Muscle of leg (tissue), 11 donors: ENCODE data around the gene UNC45A. TPM values are rescaled to one million over a fixed set of nuclear protein-coding genes. Genes with fewer than 3 reads are reported as not detected.
A peak's percentile ranks its signal among the peaks of the same experiment; 100 is the strongest.

Source experiments
- DNase-seq: peaks from one replicate; pipeline ENCODE4 v3.0.0; 2013
- H3K27ac ChIP-seq: one replicate; pipeline ENCODE4 v1.5.1; 2013; ENCODE audit warnings: mild to moderate bottlenecking, low read length, control low read depth
- H3K27me3 ChIP-seq: one replicate; pipeline ENCODE4 v1.6.1; 2013; ENCODE audit warnings: low read length; ENCODE audit not compliant: control insufficient read depth, insufficient read depth
- H3K36me3 ChIP-seq: one replicate; pipeline ENCODE4 v1.6.1; 2013; ENCODE audit warnings: low read length; ENCODE audit not compliant: control insufficient read depth, insufficient read depth
- H3K4me1 ChIP-seq: one replicate; pipeline ENCODE4 v1.6.1; 2013; ENCODE audit warnings: low read length; ENCODE audit not compliant: control insufficient read depth, insufficient read depth
- H3K4me3 ChIP-seq: one replicate; pipeline ENCODE4 v1.5.1; 2013; ENCODE audit warnings: low read length, control low read depth
- H3K9me3 ChIP-seq: replicated peaks from 2 replicates; pipeline ENCODE4 v1.6.1; 2013; ENCODE audit warnings: low read depth, low read length; ENCODE audit not compliant: control insufficient read depth
- WGBS: methylation state at CpG from one replicate; pipeline ENCODE4 v1.1.5; 2013; ENCODE audit warnings: missing lambda C conversion rate; ENCODE audit not compliant: insufficient coverage; 5-methylcytosine and 5-hydroxymethylcytosine counted together
- polyA plus RNA-seq, 8 donors: library from polyadenylated mRNA; unstranded; fragments of 120-200 nt; gene quantifications; one replicate each; pipeline versions ENCODE4 v1.2.1 to v1.2.3, GENCODE V29; 2013; ENCODE audit warnings: inconsistent platforms in 1 of 8, low replicate concordance in 1 of 8; ENCODE audit not compliant: insufficient read length in 8 of 8, insufficient read depth in 1 of 8
- total RNA-seq: library from RNA; stranded (reverse); fragments of 120-200 nt; gene quantifications from one replicate; pipeline ENCODE4 v1.2.4, GENCODE V29; 2013

The UNC45A gene
- total and polyA plus RNA-seq, 9 donors = 22.7 to 39.9 (median 29.4) TPM

- Histone ChIP-seq H3K36me3 (peaks cover 18% of the 10 kb centered on the region), H3K27ac (no peak overlapping the region), H3K4me1 (no peaks in the 10 kb centered on the region), H3K27me3 (no peaks in the 10 kb centered on the region), H3K4me3 (no peak overlapping the region), H3K9me3 (no peaks in the 10 kb centered on the region)
- DNase-seq = no peak
- 87% methylated on average over 4 of the region's 11 CpGs for WGBS
Measured at GRCh38 chr15:90986790-90987507, 51.9 kb downstream of the UNC45A start.

- Histone ChIP-seq H3K36me3 (peaks cover 18% of the 10 kb centered on the region), H3K27ac (no peak overlapping the region), H3K4me3 (no peak overlapping the region), H3K4me1 (no peaks in the 10 kb centered on the region), H3K27me3 (no peaks in the 10 kb centered on the region), H3K9me3 (no peaks in the 10 kb centered on the region)
- no peak for DNase-seq
- 77% methylated on average over 5 of the region's 7 CpGs for WGBS
Measured at GRCh38 chr15:90987561-90988141, 52.6 kb downstream of the UNC45A start.

- WGBS = 56% methylated on average over 6 of the region's 6 CpGs
- Histone ChIP-seq H3K4me3 (no peak overlapping the region), H3K36me3 (peaks cover 14% of the 10 kb centered on the region), H3K9me3 (no peaks in the 10 kb centered on the region), H3K27me3 (no peaks in the 10 kb centered on the region), H3K27ac (no peak overlapping the region), H3K4me1 (peaks cover 2% of the 10 kb centered on the region)
- DNase-seq = no peak
Measured at GRCh38 chr15:90988296-90988695, 53.2 kb downstream of the UNC45A start.

GRCh38 chr15:90989040-90989768, 54.1 kb downstream of the UNC45A start:
- H3K4me3 ChIP-seq = no peak overlapping the region
- peaks cover 5% of the 10 kb centered on the region for H3K36me3 ChIP-seq
- WGBS = 85% methylated on average over 4 of the region's 7 CpGs
- no peak for DNase-seq
- no peak overlapping the region for H3K27ac ChIP-seq
- H3K27me3 ChIP-seq = no peaks in the 10 kb centered on the region
- peaks cover 7% of the 10 kb centered on the region for H3K4me1 ChIP-seq
- H3K9me3 ChIP-seq = no peaks in the 10 kb centered on the region

GRCh38 chr15:90990446-90990845, 55.4 kb downstream of the UNC45A start:
- Histone ChIP-seq H3K4me1 (peaks cover 7% of the 10 kb centered on the region), H3K4me3 (no peak overlapping the region), H3K36me3 (no peaks in the 10 kb centered on the region), H3K27ac (no peak overlapping the region), H3K27me3 (no peaks in the 10 kb centered on the region), H3K9me3 (no peaks in the 10 kb centered on the region)
- DNase-seq = no peak
- WGBS = 100% methylated on average over 3 of the region's 4 CpGs

- DNase-seq = no peak
- H3K27me3 ChIP-seq = no peaks in the 10 kb centered on the region
- 86% methylated on average over 6 of the region's 6 CpGs for WGBS
- no peak overlapping the region for H3K4me3 ChIP-seq
- no peak overlapping the region for H3K27ac ChIP-seq
- no peaks in the 10 kb centered on the region for H3K9me3 ChIP-seq
- peaks cover 7% of the 10 kb centered on the region for H3K4me1 ChIP-seq
- no peaks in the 10 kb centered on the region for H3K36me3 ChIP-seq
Measured at GRCh38 chr15:90991587-90992285, 56.7 kb downstream of the UNC45A start.

- no peaks in the 10 kb centered on the region for H3K27me3 ChIP-seq
- H3K4me3 ChIP-seq = peak overlapping the region; percentile 99
- H3K4me1 ChIP-seq = peaks cover 7% of the 10 kb centered on the region
- H3K27ac ChIP-seq = peak overlapping the region; percentile 93
- H3K9me3 ChIP-seq = no peaks in the 10 kb centered on the region
- under 1% methylated on average over 49 of the region's 50 CpGs for whole genome bisulfite sequencing
- peaks cover 16% of the 10 kb centered on the region for H3K36me3 ChIP-seq
- DNase-seq = no peak
Measured at GRCh38 chr15:90994059-90994416, 59.0 kb downstream of the UNC45A start.

GRCh38 chr15:90994417-90995311, 59.6 kb downstream of the UNC45A start, which contains the start of gene PRC1:
Gene PRC1 (minus strand): TSS chr15:90994535. CDS start chr15:90994417, 118 bp downstream.
- 0% methylated on average over 67 of the region's 75 CpGs for WGBS
- no peaks in the 10 kb centered on the region for H3K9me3 ChIP-seq
- no peaks in the 10 kb centered on the region for H3K27me3 ChIP-seq
- peak within 1 kb of the TSS; percentile 93 for H3K27ac ChIP-seq
- peaks cover 7% of the 10 kb centered on the region for H3K4me1 ChIP-seq
- DNase-seq = peak; percentile 99
- peaks cover 22% of the 10 kb centered on the region for H3K36me3 ChIP-seq
- peak within 1 kb of the TSS; percentile 99 for H3K4me3 ChIP-seq

- no peak for DNase-seq
- no peak overlapping the region for H3K27ac ChIP-seq
- H3K4me1 ChIP-seq = no peaks in the 10 kb centered on the region
- no peaks in the 10 kb centered on the region for H3K9me3 ChIP-seq
- H3K4me3 ChIP-seq = no peak overlapping the region
- WGBS = 70% methylated on average over 6 of the region's 8 CpGs
- no peaks in the 10 kb centered on the region for H3K27me3 ChIP-seq
- peaks cover 59% of the 10 kb centered on the region for H3K36me3 ChIP-seq
Measured at GRCh38 chr15:90998737-90999136, 63.7 kb downstream of the UNC45A start.
